Daoy (cell line): ENCODE measurements around the gene C16orf78. TPM values are rescaled to one million over a fixed set of nuclear protein-coding genes. Genes with fewer than 3 reads are reported as not detected.
A peak's percentile ranks its signal among the peaks of the same experiment; 100 is the strongest.
"Not testable (repeated sequence)": the region's sequence is repeated elsewhere in the genome, so short reads cannot be mapped to it uniquely, and the experiment has no call there.

Experiments used
- DNase-seq: peaks from one replicate; pipeline ENCODE4 v3.0.0-alpha.2; 2015; ENCODE audit warnings: low read depth
- total RNA-seq: library from RNA; depleted of rRNA; stranded (reverse); fragments of >200 nt; shearing (Covaris generic); gene quantifications from 2 replicates; pipeline ENCODE4 v1.2.3, GENCODE V29; 2014

Gene C16orf78
- total RNA-seq, 1 experiment from 2014 or later, result not detected

DNA sequence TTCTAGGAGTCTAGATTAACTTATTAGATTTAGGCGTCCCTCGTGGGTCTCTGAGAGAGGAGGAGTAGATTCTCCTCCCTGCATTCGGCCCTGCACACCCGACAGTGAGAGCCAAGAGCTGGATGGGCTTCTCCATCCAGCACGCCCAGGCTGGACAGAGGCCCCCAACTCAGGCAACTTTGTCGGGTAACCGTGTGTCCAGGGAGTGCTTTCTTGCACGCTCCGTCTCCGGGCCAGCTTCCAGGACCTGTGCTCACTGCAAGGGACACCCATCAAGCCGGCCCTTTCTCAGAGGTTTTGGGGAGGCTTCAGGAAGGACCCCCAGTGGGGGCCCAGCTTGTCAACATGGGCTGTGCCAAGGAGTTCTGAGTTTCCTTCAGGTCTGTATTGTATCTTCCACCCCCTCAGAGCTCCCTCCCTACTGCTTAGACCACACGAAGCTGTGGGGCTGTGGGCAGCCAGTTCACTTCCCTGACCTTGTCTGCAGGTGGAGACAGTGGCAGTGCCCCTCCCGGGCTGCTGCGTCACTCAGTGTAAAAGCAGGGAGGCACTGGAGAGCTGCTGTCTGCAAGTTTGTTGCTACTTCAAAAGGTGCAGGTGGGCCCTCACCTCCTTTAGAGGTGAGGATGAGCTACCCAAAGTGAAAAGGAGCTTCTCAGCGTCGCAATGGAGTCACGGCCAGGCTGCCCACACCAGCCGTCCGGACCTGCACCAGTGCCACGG is 24.0 kb upstream of the C16orf78 start:
- DNase-seq, result no peak

DNA sequence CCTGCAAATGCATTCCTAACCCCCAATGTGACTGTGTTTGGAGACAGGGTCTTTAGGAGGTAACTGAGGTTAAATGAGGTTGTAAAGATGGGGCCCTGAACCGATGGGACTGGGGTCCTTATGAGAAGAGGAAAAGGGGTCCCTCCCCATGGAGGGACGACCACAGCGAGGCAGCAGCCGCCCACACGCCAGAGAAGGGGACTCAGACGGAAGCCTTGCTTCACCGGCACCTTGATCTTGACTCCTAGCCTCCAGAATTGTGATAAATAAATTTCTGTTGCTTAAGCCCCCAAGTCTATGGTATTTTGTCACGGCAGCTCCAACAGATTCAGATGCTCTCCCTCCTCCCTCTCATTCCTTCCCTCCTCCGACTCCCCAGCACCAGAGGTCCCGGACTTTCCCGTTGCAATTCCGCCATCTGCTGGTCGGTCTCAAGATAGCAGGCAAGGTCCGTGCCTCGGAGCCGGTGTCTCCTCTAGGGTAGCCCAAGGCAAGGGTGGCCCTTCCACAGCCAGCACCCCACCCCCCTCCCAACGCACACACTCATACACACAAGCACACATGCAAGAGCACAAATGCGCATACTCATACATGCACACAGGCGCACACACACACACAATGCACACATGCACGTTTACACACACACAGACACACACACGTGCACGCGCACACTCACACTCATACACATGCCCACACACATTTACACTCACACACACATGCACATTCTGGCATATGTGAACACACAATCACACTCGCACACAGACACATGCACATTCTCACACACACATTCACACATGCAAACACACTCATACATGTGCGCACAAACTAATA is 23.1 kb upstream of the C16orf78 start:
- DNase-seq, result peak; percentile 47

DNA sequence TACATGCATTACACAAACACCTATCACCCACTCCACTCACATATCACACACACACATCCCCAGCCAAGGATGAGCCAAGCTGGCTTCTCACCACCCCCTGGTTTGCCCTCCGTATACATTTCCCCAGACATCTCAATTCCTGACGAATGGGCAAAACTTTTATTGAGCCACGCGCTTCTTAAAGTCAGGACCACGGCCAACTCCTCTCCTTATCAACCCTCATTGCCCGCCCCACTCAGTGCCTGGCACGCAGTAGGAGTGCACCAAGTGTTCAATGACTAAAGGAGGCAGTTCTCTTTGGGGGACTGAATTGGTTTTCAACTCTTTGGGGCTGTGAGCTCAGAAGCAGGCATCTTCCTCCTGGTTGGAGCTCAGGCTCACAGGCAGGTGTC is 22.5 kb upstream of the C16orf78 start:
- DNase-seq, result no peak

DNA sequence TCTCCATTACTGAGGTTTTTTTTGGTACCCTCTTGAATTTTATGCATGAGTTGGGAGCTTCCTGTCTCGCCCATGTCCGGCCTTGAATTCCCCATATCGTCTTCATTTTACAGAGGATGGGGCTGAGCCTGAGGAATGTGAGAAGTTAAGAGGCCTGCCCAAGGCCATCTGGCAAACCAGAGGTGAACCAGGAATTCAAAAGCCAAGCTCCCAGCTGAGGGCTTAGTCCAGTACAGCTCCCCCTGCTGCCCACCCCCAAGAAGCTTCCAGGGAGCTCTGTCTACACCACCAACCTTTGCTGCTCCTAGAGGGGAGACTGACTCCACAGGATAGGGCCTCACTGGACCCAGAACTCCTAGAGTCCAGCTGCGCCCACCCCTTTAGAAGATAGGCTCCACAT is 20.7 kb upstream of the C16orf78 start:
- peak; percentile 40 for DNase-seq

DNA sequence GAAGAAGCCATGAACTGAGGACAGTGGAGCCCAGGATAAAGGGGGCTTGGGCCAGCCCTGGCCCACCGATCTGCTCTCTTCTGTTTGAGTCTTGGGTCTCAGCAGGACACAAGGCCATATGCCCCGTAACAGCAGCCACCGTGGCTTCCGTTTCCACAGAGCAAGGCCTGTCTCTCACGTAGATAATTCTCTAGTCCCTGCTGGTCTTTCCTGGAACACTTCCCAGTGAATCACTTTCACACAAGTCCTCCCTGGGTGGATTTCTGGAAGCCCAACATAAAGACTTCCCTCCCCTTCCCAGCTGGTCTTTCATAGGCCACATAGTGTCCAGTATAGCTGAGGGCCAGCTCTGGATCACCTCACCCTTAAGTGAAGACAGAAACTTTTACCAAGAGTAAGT is 19.9 kb upstream of the C16orf78 start:
- no peak for DNase-seq

DNA sequence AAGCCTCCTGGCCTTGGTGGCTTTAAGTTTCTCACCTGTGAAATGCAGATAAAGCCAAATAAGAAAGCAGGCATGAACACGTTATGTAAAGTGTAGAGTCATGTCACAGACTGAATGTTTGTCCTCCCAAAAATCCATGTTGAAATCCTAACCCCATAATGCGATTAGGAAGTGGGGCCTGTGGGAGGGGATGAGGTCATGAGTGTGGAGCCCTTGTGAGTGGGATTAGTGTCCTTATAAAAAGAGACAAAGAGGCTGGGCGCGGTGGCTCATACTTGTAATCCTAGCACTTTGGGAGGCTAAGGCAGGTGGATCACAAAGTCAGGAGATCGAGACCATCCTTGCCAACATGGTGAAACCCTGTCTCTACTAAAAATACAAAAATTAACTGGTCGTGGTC is 19.5 kb upstream of the C16orf78 start:
- no peak for DNase-seq

DNA sequence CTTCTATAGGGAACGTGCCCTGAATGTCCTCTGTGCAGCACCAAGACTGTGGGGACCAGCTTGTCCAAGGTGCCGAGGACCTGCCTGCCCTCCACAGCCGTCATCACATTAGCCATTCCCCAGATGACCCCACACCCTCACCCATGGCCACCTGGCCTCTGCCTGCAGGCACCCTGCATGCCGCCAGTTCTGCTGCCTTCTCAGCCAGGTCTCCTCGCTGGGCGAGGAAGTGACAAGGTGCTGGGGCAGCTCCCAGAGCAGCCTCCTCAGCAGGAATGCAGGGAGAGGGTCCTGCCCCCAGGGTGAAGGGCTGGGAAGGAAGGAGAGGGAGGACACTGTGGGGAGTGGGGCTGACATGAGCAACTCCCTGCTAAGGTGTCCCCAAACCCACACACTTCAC is 18.6 kb upstream of the C16orf78 start:
- no peak for DNase-seq

DNA sequence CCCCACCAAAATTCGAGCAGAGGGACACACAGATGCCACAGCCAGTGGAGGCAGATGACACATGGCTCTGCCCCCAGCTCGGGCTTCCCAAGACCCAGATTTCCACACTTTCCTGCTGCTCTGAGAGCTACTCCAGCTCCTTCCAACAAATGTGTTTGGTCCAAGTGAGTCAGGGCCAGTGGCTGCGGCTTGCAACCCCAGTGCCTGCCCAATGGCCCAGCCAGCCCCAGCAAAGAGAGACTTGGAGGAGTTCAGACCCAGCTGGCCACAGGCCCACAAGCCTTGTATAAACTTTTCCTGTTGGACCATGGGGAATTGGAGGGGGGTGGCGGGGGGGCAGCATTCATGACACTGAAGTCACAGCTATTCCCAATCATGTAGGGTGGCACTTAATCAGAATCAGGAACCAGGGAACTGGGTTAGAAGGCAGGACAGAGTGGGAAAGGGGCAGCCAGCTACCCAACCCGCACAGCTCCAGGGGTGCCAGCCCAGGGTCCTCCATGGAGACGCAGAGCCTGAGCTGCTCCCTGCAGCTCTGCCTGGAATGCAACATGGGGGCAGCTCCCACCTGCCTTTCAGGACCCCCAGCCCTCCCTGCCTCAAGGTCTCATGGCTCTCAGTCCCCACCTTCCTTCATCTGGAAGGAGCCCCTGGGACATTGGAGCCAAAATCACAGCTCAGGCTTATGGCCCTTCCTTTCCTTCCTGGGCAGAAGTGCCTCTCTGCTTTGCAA is 17.5 kb upstream of the C16orf78 start:
- no peak for DNase-seq

DNA sequence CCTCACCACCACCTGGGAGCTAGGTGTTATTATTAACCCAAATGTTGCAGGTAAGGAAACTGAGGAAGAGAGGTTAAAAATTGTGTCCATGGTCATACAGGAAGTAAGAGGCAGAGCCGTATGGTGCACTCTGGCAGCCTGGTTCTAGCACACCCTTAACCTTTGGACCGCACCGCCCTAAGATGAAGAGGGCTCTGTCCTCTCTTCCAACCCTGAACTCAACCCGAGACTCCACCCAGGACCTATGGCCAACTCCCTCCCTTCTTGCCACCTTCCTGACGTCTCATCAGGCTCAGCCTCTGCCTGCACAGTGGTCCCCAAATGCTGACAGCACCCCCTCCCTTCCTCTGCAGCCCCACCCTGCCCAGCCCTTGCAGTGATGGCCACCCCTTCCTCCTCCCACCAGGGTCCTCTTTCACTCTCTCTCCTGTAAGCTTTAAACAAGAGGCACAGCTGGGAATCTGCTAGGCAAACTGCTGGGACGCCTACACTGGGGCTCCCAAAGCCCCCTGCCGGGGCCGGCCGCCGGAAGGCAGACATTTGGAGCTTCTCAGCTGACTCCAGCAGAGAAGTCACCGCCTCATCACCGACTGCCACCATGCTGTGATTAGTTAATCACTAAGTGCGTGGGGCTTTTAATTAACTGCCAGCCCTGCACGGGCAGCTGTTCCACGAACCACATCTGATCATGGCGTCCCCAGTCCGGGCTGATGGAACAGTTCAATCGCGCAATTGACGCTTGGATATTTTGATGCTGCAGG is 16.7 kb upstream of the C16orf78 start:
- DNase-seq, result no peak

DNA sequence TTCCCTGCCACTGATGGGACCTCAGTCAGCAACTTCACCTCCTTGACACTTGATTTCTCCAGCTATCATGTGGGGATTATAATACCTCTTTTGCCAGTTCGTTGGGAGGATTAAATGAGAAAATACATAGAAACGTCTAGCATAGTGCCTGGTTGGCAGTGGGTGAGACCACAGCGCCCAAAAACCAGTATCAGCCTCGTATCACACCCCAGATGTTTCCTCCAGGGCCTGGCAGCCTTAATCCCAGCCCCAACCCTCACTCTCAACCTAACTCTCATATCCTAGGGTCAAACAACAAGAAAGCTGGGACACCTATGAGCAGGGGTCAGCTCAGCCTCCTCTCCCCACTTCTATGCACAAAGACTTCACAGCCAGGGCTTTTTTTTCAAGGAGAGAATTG is 14.0 kb upstream of the C16orf78 start:
- no peak for DNase-seq

DNA sequence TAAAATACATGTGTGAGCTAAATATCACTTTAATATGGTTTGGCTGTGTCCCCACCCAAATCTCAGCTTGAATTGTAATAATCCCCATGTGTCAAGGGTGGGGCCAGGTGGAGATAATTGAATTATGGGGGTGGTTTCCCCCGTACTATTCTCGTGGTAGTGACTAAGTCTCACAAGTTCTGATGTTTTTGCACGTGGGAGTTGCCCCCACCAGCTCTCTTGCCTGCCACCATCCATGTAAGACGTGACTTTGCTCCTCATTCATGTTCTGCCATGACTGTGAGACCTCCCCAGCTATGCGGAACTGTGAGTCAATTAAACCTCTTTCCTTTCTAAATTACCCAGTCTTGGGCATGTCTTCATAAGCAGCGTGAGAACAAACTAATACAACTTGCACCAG is 11.9 kb upstream of the C16orf78 start:
- not testable (repeated sequence) for DNase-seq

DNA sequence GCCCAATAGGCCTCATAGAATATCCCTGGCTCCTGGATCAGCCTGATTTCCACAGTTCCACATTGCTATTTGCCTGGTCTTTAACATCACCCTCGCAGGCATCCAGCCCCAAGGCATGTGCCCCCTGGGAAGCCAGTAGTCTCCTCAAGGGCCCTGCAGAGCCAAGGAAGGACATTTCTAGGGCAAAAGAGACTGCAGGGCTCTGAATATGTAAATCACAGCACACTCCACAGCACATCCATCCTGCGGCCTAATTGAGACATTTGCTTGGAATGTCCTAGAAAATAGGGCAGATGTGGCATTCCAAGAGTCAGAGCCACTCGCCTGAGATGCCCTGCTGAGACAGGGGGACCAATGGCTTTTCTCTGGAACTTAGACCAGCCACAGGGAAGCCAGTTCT is 11.4 kb upstream of the C16orf78 start:
- no peak for DNase-seq

DNA sequence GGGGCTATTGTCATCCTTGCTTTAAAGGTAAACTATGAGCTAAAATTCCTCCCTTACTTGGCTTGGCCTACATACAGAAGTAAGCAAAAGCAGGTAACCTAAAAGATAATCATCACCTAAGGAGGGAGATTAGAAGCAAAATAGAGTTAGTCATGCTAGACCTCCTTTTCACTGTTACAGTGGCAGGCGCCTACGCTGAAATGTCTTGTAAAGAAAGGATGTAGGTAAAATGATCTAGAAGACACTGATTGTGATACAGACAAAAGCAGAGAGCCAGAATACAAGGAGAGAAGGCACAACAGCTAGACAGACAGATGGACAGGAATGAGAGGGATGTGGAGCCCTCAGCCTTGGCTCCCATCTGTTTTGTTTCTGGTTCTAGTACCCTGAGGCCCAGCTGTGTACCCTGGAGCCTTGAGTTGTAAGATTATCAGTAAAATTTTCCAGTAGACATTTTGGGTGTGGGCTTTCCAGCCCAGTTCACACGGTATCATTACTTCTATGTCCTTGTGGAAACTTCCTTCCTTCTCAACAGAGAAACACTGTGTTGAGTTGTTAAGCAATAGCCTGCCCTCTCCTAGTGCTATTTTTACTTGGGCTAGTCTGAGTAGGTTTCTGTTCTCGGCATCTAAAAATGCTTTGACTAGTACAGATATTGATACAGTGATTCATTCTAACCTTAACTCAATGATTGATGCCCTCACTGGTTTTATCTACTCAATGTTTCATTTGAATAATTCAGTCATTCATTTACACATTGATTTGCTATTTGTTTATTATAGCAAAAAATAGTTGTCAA is 7.7 kb upstream of the C16orf78 start:
- DNase-seq, result no peak

DNA sequence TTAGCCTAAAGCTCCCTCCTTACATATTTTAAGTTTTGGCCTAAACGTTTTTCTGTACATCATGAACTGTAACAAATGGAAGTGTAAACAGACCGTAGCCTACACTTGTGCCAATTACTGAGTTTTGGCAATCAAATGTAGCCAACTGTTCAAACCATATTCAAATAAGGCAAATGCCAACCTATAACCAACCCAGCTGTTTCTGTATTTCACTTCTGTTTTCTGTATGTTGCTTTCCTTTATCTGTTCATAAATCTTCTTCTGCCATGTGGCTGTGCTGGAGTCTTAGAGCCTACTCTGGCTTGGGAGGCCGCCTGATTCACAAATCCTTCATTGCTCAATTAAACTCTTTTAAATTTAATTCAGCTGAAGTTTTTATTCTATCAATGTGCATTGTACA is 6.9 kb upstream of the C16orf78 start:
- DNase-seq, result no peak

DNA sequence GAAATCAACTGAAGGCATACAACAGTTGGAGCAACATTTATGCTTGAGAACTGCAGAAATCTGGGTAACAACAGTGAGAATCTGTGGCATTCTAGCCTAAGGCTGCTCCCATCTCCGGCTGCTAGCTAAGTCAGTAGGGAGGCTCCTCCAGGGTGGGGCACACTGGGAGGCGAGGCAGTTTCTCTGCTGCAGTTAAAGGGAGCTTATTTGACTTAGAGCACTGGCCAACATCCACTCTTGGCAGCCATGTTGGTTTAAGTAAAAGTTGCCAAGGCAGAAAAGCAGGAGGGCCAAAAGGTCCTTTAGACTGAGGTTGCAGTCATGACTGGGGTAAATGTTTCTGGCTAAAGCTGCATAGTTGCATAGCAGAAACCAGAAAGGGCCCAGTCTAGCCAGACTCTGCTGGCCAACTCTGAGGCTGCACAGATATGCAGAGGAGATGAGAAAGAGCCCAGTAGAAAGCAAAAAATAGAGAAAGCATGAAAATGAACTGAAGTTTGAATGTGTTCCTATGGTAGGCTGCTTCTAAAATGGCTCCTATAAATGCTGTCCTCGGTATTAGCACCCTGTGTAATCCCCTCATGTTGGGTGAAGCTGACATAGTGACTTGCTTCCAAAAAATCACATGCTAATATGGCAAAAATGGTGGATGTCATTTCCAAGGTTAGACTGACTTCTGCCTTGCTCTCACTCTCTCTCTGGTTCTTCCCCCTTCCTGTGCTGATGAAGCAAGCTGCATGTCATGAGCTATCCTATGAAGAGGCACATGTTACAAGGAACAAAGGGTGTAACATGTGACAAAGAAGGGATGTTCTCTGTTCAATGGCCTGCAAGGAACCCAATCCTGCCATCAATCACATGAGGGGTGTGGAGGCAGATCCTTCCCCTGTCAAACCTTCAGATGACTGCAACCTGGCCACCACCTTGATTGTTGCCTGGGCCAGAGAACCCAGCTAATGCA is 3.7 kb upstream of the C16orf78 start:
- DNase-seq, result no peak

DNA sequence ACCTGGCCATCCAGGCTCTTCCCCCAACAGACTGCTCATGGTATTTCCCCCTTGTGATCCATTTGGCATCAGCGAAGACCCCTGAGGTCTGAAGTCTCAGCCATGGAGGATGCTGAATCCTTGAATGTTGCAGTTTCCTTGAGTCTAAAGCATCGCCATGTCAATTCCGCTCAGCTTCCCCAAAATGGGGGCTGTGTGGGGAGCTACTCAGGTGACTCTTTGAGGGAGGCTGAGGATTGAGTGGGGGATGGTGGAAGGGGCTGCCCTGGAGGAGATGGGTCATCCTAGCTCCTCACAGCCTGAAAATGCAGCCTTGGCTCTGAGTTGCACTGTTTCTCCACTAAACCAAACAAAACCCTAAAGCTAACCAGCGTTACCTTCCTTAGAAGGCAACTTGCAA is 2.6 kb downstream of the C16orf78 start:
- DNase-seq, result no peak

DNA sequence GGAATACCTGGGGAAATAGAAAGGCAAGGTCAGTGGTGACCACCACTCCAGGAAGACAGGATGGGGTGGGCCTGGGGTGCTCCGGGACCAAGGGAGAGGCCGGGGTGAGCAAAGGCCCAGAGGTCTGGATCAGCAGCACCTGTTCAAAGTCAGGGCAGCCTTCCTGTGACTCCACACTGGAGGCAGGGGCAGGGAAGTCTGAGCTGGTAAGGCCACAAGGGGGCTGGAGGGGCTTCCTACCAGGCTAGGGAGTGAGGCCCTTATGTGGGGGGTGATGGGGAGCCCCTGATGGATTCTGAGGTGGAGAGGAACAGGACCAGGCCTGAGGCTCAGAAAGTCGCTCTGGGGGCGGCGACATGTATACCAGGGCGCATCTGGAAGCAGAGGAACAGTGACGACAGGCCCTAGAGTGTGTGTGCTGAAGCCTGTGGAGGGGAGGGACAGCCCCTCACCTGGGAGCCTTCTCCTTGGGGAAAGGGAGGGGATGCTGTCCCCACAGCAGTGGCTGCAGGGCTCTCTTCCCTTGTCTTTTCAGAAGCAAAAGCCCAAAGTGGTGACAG is 3.7 kb downstream of the C16orf78 start:
- DNase-seq, result no peak

DNA sequence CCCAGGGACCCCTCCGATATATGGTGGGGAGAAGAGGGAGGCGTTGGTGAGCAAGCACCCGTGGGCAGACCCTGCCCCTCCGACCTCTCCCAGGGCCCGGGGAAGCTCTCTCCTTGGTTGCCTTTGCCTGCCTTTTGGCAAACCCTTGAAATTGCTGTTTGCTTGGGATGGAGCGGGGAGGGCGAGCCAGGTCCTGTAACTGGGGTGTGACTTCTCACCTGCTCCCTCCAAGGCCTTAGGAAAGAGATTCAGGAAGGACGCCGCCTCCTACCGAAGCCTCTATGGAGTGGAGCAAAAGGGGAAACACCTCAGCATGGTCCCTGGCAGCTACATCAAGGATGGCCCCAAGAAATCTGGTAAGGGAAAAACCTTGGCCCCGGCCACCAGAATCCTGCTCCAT is 4.6 kb downstream of the C16orf78 start:
- no peak for DNase-seq

DNA sequence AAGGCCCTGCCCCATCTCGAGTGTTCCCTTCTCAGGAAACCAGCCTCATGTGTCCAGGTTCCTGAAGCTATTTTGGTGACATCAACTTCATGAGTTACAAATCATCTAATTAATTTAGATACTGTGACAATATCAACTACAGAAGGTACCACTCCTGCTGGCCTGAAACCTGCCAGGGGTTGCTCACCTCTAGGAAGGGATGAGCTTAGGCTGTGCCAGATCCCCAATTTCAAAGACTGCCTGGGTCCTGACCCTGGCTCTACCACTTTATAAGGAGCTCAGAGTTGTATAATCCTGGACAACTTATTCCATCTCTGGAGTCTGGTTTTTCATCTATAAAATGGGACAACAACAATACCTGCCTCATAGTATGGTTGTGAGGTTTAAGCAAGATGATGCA is 5.2 kb downstream of the C16orf78 start:
- DNase-seq, result no peak

DNA sequence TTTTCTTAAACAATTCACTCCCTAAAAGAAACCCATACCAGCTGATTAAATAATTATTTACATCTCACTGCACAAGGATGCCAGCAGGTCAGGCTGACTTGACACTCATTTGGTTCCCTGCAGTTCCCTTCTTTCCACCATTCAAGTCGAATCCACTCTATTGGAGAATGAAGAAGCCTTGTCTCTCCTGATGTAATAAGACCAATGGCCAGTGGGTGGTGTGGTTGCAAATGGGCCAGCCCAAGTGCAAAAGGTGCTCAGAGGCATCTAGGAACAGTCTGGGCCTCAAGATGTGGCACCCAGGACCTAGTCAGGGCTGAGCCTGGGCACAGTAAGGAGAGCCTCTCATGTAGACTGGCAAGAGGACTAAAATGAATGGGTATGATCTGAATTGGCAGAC is 9.3 kb downstream of the C16orf78 start:
- DNase-seq, result no peak
